ENCODE data around the gene MYO5A.
A peak's percentile ranks its signal among the peaks of the same experiment; 100 is the strongest.

The MYO5A gene

DNA sequence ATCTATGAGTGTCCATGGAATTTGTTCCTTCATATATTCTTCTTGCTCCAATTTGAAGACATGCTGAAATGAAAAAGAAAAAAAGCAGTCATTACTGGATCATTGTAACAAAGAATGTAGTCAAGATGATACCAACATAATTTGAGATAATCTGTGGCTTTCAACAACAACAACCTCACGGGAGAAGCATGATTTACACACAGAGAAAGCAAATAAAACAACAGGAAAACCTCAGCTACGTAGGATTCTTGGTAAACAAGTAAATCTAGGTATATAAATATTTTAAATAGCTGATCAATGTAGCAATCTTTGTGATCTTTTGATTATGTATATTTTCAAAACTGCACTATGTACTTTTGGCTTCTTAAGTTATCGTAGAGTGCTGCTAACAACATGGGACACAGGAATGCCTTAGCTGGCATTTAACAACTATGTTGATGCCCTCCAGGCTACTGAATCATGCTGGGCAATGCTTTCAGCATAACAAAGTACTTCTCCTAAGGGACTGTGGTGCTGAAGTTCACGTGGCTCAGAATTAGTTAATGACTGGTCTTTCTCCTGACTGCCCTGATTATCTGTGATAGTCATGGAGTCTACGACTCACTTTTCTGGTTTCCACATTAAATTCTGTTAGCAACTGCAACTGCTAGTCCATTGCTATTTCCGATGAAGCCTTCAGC lies 136.5 kb downstream of the MYO5A start:
- H3K4me2 ChIP-seq = no peak overlapping the region
- no peaks in the 10 kb centered on the region for H4K20me1 ChIP-seq (ENCODE audit: insufficient read depth)
- H3K9ac ChIP-seq = no peak overlapping the region
- peaks cover 67% of the 10 kb centered on the region for H3K4me1 ChIP-seq (ENCODE audit: low read depth, poor library complexity, severe bottlenecking)
- H3K27me3 ChIP-seq (ENCODE audit: insufficient read depth, low read depth) = no peaks in the 10 kb centered on the region
- TF ChIP-seq, protein P1, sequence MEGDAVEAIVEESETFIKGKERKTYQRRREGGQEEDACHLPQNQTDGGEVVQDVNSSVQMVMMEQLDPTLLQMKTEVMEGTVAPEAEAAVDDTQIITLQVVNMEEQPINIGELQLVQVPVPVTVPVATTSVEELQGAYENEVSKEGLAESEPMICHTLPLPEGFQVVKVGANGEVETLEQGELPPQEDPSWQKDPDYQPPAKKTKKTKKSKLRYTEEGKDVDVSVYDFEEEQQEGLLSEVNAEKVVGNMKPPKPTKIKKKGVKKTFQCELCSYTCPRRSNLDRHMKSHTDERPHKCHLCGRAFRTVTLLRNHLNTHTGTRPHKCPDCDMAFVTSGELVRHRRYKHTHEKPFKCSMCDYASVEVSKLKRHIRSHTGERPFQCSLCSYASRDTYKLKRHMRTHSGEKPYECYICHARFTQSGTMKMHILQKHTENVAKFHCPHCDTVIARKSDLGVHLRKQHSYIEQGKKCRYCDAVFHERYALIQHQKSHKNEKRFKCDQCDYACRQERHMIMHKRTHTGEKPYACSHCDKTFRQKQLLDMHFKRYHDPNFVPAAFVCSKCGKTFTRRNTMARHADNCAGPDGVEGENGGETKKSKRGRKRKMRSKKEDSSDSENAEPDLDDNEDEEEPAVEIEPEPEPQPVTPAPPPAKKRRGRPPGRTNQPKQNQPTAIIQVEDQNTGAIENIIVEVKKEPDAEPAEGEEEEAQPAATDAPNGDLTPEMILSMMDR (conservative IDR thresholded peaks at IDR 0.05; ENCODE audit: low read depth, low read length) = no peak
- H3K79me2 ChIP-seq (ENCODE audit: insufficient read depth, low read depth) = no peaks in the 10 kb centered on the region
- 0 out of 2 replicates have a peak, but pooled peaks cover 3% of the 10 kb centered on the region for H3K36me3 ChIP-seq (ENCODE audit: insufficient read depth)
- no peak overlapping the region for H2AFZ ChIP-seq (ENCODE audit: low read depth)
- no peak overlapping the region for H3K27ac ChIP-seq
- no peak overlapping the region for H3K4me3 ChIP-seq (IDR thresholded peaks at IDR 0.05; ENCODE audit: insufficient read depth, low read depth, low read length)

DNA sequence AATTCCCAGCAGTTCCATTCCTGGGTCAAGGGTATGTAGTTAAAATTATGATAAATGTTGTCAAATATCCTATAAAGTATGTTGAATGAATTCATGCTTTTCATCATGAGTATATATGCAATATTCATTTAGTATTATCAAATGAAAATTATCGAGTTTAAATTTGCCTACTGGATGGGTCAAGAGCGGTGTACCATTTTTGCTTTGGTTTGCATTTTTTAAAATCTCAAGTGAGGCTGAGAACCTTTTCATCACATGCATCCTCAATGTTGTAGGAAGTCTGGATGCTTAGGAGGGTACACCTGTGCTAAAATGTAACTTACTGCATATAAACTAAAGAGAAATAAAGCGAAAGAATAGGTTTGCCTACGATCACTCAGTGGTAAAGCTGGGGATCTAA lies 137.6 kb downstream of the MYO5A start:
- H3K4me1 ChIP-seq (ENCODE audit: low read depth, poor library complexity, severe bottlenecking) = peaks cover 66% of the 10 kb centered on the region
- no peak overlapping the region for H3K4me2 ChIP-seq
- H4K20me1 ChIP-seq (ENCODE audit: insufficient read depth) = no peaks in the 10 kb centered on the region
- no peaks in the 10 kb centered on the region for H3K79me2 ChIP-seq (ENCODE audit: insufficient read depth, low read depth)
- H3K4me3 ChIP-seq (IDR thresholded peaks at IDR 0.05; ENCODE audit: insufficient read depth, low read depth, low read length) = no peak overlapping the region
- H3K27me3 ChIP-seq (ENCODE audit: insufficient read depth, low read depth) = no peaks in the 10 kb centered on the region
- 0 out of 2 replicates have a peak, but pooled peaks cover 3% of the 10 kb centered on the region for H3K36me3 ChIP-seq (ENCODE audit: insufficient read depth)
- TF ChIP-seq, protein P1 (conservative IDR thresholded peaks at IDR 0.05; ENCODE audit: low read depth, low read length) = no peak
- no peak overlapping the region for H3K27ac ChIP-seq
- H3K9ac ChIP-seq = no peak overlapping the region
- H2AFZ ChIP-seq (ENCODE audit: low read depth) = no peak overlapping the region

DNA sequence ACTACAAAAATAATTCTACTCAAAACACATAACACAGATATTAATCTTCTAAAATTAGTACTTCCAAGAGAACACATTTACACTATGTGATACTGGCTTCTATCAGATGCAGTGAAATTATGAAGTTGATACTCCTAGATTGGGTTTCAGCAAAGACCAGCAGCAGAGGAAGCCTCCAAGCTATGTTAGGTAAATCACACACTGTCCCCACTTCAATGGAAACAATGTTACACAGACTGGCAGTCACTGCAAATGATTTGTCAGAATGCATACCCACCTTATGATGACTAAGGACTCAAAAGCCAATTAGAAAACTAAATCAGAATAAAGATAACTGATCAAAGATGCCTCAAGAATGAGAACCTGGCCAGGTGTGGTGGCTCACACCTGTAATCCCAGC lies 143.0 kb downstream of the MYO5A start:
- Histone ChIP-seq H3K27ac (no peak overlapping the region), H4K20me1 (ENCODE audit: insufficient read depth) (no peaks in the 10 kb centered on the region), H3K9ac (no peak overlapping the region), H2AFZ (ENCODE audit: low read depth) (no peak overlapping the region), H3K4me3 (IDR thresholded peaks at IDR 0.05; ENCODE audit: insufficient read depth, low read depth, low read length) (no peak overlapping the region), H3K79me2 (ENCODE audit: insufficient read depth, low read depth) (no peaks in the 10 kb centered on the region), H3K4me1 (ENCODE audit: low read depth, poor library complexity, severe bottlenecking) (peaks cover 94% of the 10 kb centered on the region), H3K27me3 (ENCODE audit: insufficient read depth, low read depth) (no peaks in the 10 kb centered on the region), H3K36me3 (ENCODE audit: insufficient read depth) (0 out of 2 replicates have a peak, but pooled peaks cover 3% of the 10 kb centered on the region), H3K4me2 (peak overlapping the region; percentile 27; the same call in 1 of the 2 replicates)
- TF ChIP-seq, protein P1 (conservative IDR thresholded peaks at IDR 0.05; ENCODE audit: low read depth, low read length) = no peak

DNA sequence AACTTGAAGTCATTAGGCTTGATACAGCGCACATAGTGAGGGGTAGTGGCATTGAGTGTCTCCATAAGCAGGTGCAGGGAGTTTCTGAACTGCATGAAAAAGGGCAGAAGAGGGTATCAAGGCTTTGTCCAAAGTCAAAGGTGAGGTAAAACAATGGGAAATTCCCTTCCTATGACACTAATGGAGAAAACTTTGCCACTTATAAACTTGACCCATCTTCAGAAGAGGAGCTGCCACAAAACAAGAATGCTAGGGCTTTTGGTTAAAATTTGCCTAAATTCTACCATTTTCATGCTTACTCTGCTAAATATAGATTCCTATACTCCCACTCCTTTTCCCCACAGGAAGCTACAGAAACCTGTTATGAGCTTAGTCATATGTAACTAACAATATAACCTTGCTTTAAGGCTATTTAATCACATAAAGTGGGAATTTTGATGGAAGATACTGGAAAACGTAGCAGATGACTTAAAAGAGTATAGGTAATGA lies 145.5 kb downstream of the MYO5A start:
- no peaks in the 10 kb centered on the region for H3K27me3 ChIP-seq (ENCODE audit: insufficient read depth, low read depth)
- H3K4me2 ChIP-seq = peak overlapping the region; percentile 97

More for the DNA sequence above, 145.5 kb downstream of the MYO5A start:
- Histone ChIP-seq H3K9ac (peak overlapping the region; percentile 24; the same call in 1 of the 2 replicates), H3K27ac (peak overlapping the region; percentile 98), H3K4me3 (IDR thresholded peaks at IDR 0.05; ENCODE audit: insufficient read depth, low read depth, low read length) (no peak overlapping the region), H3K4me1 (ENCODE audit: low read depth, poor library complexity, severe bottlenecking) (peaks cover 97% of the 10 kb centered on the region), H3K79me2 (ENCODE audit: insufficient read depth, low read depth) (no peaks in the 10 kb centered on the region), H4K20me1 (ENCODE audit: insufficient read depth) (no peaks in the 10 kb centered on the region), H3K36me3 (ENCODE audit: insufficient read depth) (no peaks in the 10 kb centered on the region), H2AFZ (ENCODE audit: low read depth) (no peak overlapping the region)
- TF ChIP-seq, protein P1 (conservative IDR thresholded peaks at IDR 0.05; ENCODE audit: low read depth, low read length) = no peak

Measured in KMS-11 (cell line).